Breast epithelium (tissue), 3 donors: ENCODE measurements around the gene EIF4A2.

Source experiments
- POLR2A ChIP-seq: fragments of 450-650 bp; IDR thresholded peaks from one replicate; pipeline ENCODE4 v1.6.1; 2016; ENCODE audit warnings: antibody characterized with exemption, mild to moderate bottlenecking, moderate library complexity
- POLR2AphosphoS5 ChIP-seq, 3 donors: sonication (generic); formaldehyde crosslinking; IDR thresholded peaks; one replicate each; pipeline ENCODE4 v1.6.1; 2017; ENCODE audit warnings: antibody characterized with exemption in 3 of 3
- TF ChIP-seq, protein P1 (sequence below), 3 donors: fragments of 450-650 bp; IDR thresholded peaks; one replicate each; pipeline ENCODE4 v1.5.1; 2016 to 2017; ENCODE audit warnings: antibody characterized with exemption in 3 of 3, mild to moderate bottlenecking in 3 of 3, moderate library complexity in 3 of 3

DNA sequence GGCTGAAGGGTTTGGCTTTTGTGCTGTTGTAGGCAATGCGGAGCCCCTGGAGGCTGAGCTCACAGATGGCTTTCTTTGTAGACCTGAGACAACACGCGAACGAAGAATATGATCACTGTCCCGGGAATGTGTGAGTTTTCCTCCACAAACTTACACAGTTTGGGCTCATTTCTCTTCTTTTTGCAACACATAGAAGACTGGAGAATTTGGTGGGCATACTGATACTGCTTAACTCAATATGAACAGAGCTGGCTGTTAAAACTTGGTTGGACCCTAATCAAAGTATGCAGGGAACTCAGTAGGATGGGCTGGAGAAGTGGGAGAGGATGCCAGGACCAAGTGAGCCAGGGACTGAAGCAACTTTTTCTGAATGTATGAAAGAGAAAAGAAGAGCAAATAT, 35.1 kb downstream of the EIF4A2 start:
- TF ChIP-seq, protein P1, sequence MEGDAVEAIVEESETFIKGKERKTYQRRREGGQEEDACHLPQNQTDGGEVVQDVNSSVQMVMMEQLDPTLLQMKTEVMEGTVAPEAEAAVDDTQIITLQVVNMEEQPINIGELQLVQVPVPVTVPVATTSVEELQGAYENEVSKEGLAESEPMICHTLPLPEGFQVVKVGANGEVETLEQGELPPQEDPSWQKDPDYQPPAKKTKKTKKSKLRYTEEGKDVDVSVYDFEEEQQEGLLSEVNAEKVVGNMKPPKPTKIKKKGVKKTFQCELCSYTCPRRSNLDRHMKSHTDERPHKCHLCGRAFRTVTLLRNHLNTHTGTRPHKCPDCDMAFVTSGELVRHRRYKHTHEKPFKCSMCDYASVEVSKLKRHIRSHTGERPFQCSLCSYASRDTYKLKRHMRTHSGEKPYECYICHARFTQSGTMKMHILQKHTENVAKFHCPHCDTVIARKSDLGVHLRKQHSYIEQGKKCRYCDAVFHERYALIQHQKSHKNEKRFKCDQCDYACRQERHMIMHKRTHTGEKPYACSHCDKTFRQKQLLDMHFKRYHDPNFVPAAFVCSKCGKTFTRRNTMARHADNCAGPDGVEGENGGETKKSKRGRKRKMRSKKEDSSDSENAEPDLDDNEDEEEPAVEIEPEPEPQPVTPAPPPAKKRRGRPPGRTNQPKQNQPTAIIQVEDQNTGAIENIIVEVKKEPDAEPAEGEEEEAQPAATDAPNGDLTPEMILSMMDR (IDR thresholded peaks at IDR 0.05), result no peak
- TF ChIP-seq POLR2A (no peak), POLR2AphosphoS5 (IDR thresholded peaks at IDR 0.05) (no peak)
